Measurements from ENCODE around the gene ARRB1. TPM values are rescaled to one million over a fixed set of nuclear protein-coding genes. Genes with fewer than 3 reads are reported as not detected.
"Not testable (repeated sequence)": the region's sequence is repeated elsewhere in the genome, so short reads cannot be mapped to it uniquely, and the experiment has no call there.

Gene ARRB1
- total RNA-seq, 2 donors from 2014 or later = 41.7 to 128 TPM

GRCh38 chr11:75305993-75306392 is 45.5 kb downstream of the ARRB1 start:
- Mint-ChIP-seq H3K36me3 (ENCODE audit: low read depth) (peaks cover 12% of the 10 kb centered on the region), H3K9me3 (no peaks in the 10 kb centered on the region), H3K27me3 (ENCODE audit: insufficient read depth) (no peaks in the 10 kb centered on the region), H3K4me3 (no peak overlapping the region), H3K27ac (peak overlapping the region; percentile 7), H3K4me1 (peaks cover 18% of the 10 kb centered on the region)
- Histone ChIP-seq H3K9ac (ENCODE audit: extremely low read depth, low read length, poor library complexity, severe bottlenecking) (no peak overlapping the region), H3K27ac (ENCODE audit: low read depth, low read length) (no peak overlapping the region), H3K4me3 (ENCODE audit: low read length) (no peak overlapping the region), H3K9me3 (ENCODE audit: control insufficient read depth, low read length) (no peaks in the 10 kb centered on the region), H3K27me3 (ENCODE audit: control insufficient read depth, insufficient read depth, low read length, poor library complexity, severe bottlenecking) (no peaks in the 10 kb centered on the region), H3K36me3 (ENCODE audit: control insufficient read depth, insufficient read depth, low read length) (peaks cover 22% of the 10 kb centered on the region), H3K4me1 (ENCODE audit: control insufficient read depth, insufficient read depth, low read length) (no peaks in the 10 kb centered on the region)
- no peak for TF ChIP-seq CTCF (conservative IDR thresholded peaks at IDR 0.05)
- no peak for DNase-seq
- WGBS, 2 experiments (ENCODE audit: insufficient coverage in 1 of 2, insufficient read length in 1 of 2) = 95 to 100% methylated on average over 3 to 6 of the region's 6 CpGs

GRCh38 chr11:75305452-75305851 is 46.0 kb downstream of the ARRB1 start:
- no peaks in the 10 kb centered on the region for H3K27me3 Mint-ChIP-seq (ENCODE audit: insufficient read depth)
- TF ChIP-seq CTCF (conservative IDR thresholded peaks at IDR 0.05) = no peak
- H3K9ac ChIP-seq (ENCODE audit: extremely low read depth, low read length, poor library complexity, severe bottlenecking) = no peak overlapping the region
- H3K9me3 ChIP-seq (ENCODE audit: control insufficient read depth, low read length) = no peaks in the 10 kb centered on the region
- peaks cover 12% of the 10 kb centered on the region for H3K36me3 Mint-ChIP-seq (ENCODE audit: low read depth)
- no peak overlapping the region for H3K4me3 Mint-ChIP-seq
- no peaks in the 10 kb centered on the region for H3K4me1 ChIP-seq (ENCODE audit: control insufficient read depth, insufficient read depth, low read length)
- H3K9me3 Mint-ChIP-seq = no peaks in the 10 kb centered on the region
- no peaks in the 10 kb centered on the region for H3K27me3 ChIP-seq (ENCODE audit: control insufficient read depth, insufficient read depth, low read length, poor library complexity, severe bottlenecking)
- H3K4me1 Mint-ChIP-seq = peaks cover 18% of the 10 kb centered on the region
- H3K27ac Mint-ChIP-seq = peak overlapping the region; percentile 7
- no peak for DNase-seq
- no peak overlapping the region for H3K27ac ChIP-seq (ENCODE audit: low read depth, low read length)
- H3K36me3 ChIP-seq (ENCODE audit: control insufficient read depth, insufficient read depth, low read length) = peaks cover 17% of the 10 kb centered on the region
- no peak overlapping the region for H3K4me3 ChIP-seq (ENCODE audit: low read length)
- WGBS, 2 experiments (ENCODE audit: insufficient coverage in 1 of 2, insufficient read length in 1 of 2) = 90% methylated on average over 3 of the region's 3 CpGs; no CpG with 5 or more reads in 1 of the 2 experiments

- H3K27me3 ChIP-seq (ENCODE audit: control insufficient read depth, insufficient read depth, low read length, poor library complexity, severe bottlenecking); H3K27me3 Mint-ChIP-seq (ENCODE audit: insufficient read depth); H3K27ac ChIP-seq (ENCODE audit: low read depth, low read length); H3K9ac ChIP-seq (ENCODE audit: extremely low read depth, low read length, poor library complexity, severe bottlenecking); DNase-seq; H3K9me3 Mint-ChIP-seq; H3K4me3 Mint-ChIP-seq; H3K4me1 ChIP-seq (ENCODE audit: control insufficient read depth, insufficient read depth, low read length); H3K27ac Mint-ChIP-seq; H3K9me3 ChIP-seq (ENCODE audit: control insufficient read depth, low read length); H3K4me3 ChIP-seq (ENCODE audit: low read length): not testable (repeated sequence)
- WGBS, 2 experiments (ENCODE audit: insufficient coverage in 1 of 2, insufficient read length in 1 of 2) = 85 to 91% methylated on average over 4 of the region's 4 CpGs
- peaks cover 17% of the 10 kb centered on the region for H3K36me3 ChIP-seq (ENCODE audit: control insufficient read depth, insufficient read depth, low read length)
- Mint-ChIP-seq H3K36me3 (ENCODE audit: low read depth) (peaks cover 12% of the 10 kb centered on the region), H3K4me1 (peaks cover 18% of the 10 kb centered on the region)
Measured at GRCh38 chr11:75304941-75305340, 46.5 kb downstream of the ARRB1 start.

Data from endodermal cell (in vitro differentiated cells).